H9 (cell line): ENCODE data around the gene GCLM. TPM values are rescaled to one million over a fixed set of nuclear protein-coding genes. Genes with fewer than 3 reads are reported as not detected.

Experiments used
- DNase-seq: peaks from one replicate; pipeline ENCODE4 v3.0.0-alpha.2; 2017
- H2AFZ ChIP-seq: one replicate; pipeline ENCODE4 v1.6.1; 2013; ENCODE audit warnings: mild to moderate bottlenecking, low read length, control low read depth, moderate library complexity
- H2AK5ac ChIP-seq: 2 replicates; pipeline ENCODE4 v1.6.1; 2013; ENCODE audit warnings: low read length, control low read depth, mixed read lengths; ENCODE audit not compliant: insufficient read length
- H2BK120ac ChIP-seq: one replicate; pipeline ENCODE4 v1.6.1; 2013; ENCODE audit warnings: low read depth, mild to moderate bottlenecking, low read length, control low read depth, inconsistent platforms; ENCODE audit not compliant: poor library complexity, severe bottlenecking
- H2BK12ac ChIP-seq: 2 replicates; pipeline ENCODE4 v1.6.1; 2013; ENCODE audit warnings: low read length, control low read depth, mixed read lengths, low read depth; ENCODE audit not compliant: insufficient read length
- H2BK15ac ChIP-seq: 2 replicates; pipeline ENCODE4 v1.6.1; 2013; ENCODE audit warnings: low read depth, low read length, control low read depth
- H2BK20ac ChIP-seq: one replicate; pipeline ENCODE4 v1.6.1; 2013; ENCODE audit warnings: low read depth, mild to moderate bottlenecking, low read length, control low read depth, inconsistent platforms; ENCODE audit not compliant: poor library complexity, severe bottlenecking
- H2BK5ac ChIP-seq: 2 replicates; pipeline ENCODE4 v1.6.1; 2013; ENCODE audit warnings: low read length, control low read depth, mixed read lengths; ENCODE audit not compliant: insufficient read length
- H3K14ac ChIP-seq: 2 replicates; pipeline ENCODE4 v1.6.1; 2013; ENCODE audit warnings: low read length, control low read depth; ENCODE audit not compliant: insufficient read depth
- H3K18ac ChIP-seq: 2 replicates; pipeline ENCODE4 v1.6.1; 2013; ENCODE audit warnings: low read depth, mild to moderate bottlenecking, mixed read lengths, low read length, control low read depth; ENCODE audit not compliant: insufficient read length
- H3K23ac ChIP-seq: 2 replicates; pipeline ENCODE4 v1.6.1; 2013; ENCODE audit warnings: low read length, control low read depth, mixed read lengths, low read depth; ENCODE audit not compliant: insufficient read length
- H3K23me2 ChIP-seq: 2 replicates; pipeline ENCODE4 v1.6.1; 2013; ENCODE audit warnings: low read depth, mild to moderate bottlenecking, mixed read lengths, low read length, control low read depth; ENCODE audit not compliant: insufficient read length, poor library complexity, severe bottlenecking
- H3K27ac ChIP-seq: 2 replicates; pipeline ENCODE4 v1.5.1; 2013; ENCODE audit warnings: low read length, control low read depth, mixed read lengths, low read depth; ENCODE audit not compliant: insufficient read length
- H3K27me3 ChIP-seq: 2 replicates; pipeline ENCODE4 v1.6.1; 2013; ENCODE audit warnings: low read length, control low read depth, inconsistent platforms; ENCODE audit not compliant: insufficient read depth
- H3K4ac ChIP-seq: 2 replicates; pipeline ENCODE4 v1.6.1; 2013; ENCODE audit warnings: low read depth, mild to moderate bottlenecking, control low read depth, inconsistent platforms, low read length, moderate library complexity
- H3K4me1 ChIP-seq: 2 replicates; pipeline ENCODE4 v1.6.1; 2013; ENCODE audit warnings: low read length, control low read depth, inconsistent platforms; ENCODE audit not compliant: insufficient read depth
- H3K4me2 ChIP-seq: 2 replicates; pipeline ENCODE4 v1.6.1; 2013; ENCODE audit warnings: low read length, control low read depth, mixed read lengths; ENCODE audit not compliant: insufficient read length, insufficient read depth
- H3K56ac ChIP-seq: 2 replicates; pipeline ENCODE4 v1.6.1; 2013; ENCODE audit warnings: low read depth, mild to moderate bottlenecking, mixed read lengths, low read length, control low read depth; ENCODE audit not compliant: insufficient read length
- H3K79me1 ChIP-seq: 2 replicates; pipeline ENCODE4 v1.6.1; 2013; ENCODE audit warnings: low read depth, mild to moderate bottlenecking, moderate library complexity, low read length, control low read depth, inconsistent platforms; ENCODE audit not compliant: insufficient read depth, poor library complexity, severe bottlenecking
- H3K79me2 ChIP-seq: 2 replicates; pipeline ENCODE4 v1.6.1; 2013; ENCODE audit warnings: low read length, control low read depth, inconsistent platforms; ENCODE audit not compliant: insufficient read depth
- H3K9ac ChIP-seq: 2 replicates; pipeline ENCODE4 v1.6.1; 2013; ENCODE audit warnings: low read length, control low read depth, mixed read lengths; ENCODE audit not compliant: insufficient read length; ENCODE audit errors: extremely low read depth
- H3K9me3 ChIP-seq: one replicate; pipeline ENCODE4 v1.6.1; 2013; ENCODE audit warnings: low read depth, low read length, inconsistent platforms; ENCODE audit not compliant: control insufficient read depth
- H3T11ph ChIP-seq: one replicate; pipeline ENCODE4 v1.6.1; 2013; ENCODE audit warnings: mild to moderate bottlenecking, low read length, control low read depth, inconsistent platforms
- H4K20me1 ChIP-seq: one replicate; pipeline ENCODE4 v1.6.1; 2013; ENCODE audit not compliant: control insufficient read depth, insufficient read length, insufficient read depth
- H4K5ac ChIP-seq: 2 replicates; pipeline ENCODE4 v1.6.1; 2013; ENCODE audit warnings: low read depth, mild to moderate bottlenecking, mixed read lengths, low read length, control low read depth; ENCODE audit not compliant: insufficient read length
- H4K8ac ChIP-seq: replicated peaks from 2 replicates; pipeline ENCODE4 v1.6.1; 2013; ENCODE audit warnings: low read length, control low read depth, mixed read lengths, low read depth; ENCODE audit not compliant: insufficient read length
- H4K91ac ChIP-seq: 2 replicates; pipeline ENCODE4 v1.6.1; 2013; ENCODE audit warnings: low read depth, mild to moderate bottlenecking, moderate library complexity, mixed read lengths, low read length, control low read depth; ENCODE audit not compliant: insufficient read length
- H3K27ac Mint-ChIP-seq, 3 experiments: 2 replicates in 2 of 3; 3 replicates in 1 of 3; pipeline ENCODE4 v1.8.0; 2020 to 2021; ENCODE audit warnings: mixed read lengths in 3 of 3, mild to moderate bottlenecking in 1 of 3, moderate library complexity in 1 of 3
- H3K27me3 Mint-ChIP-seq: 2 replicates; pipeline ENCODE4 v1.8.0; 2021; ENCODE audit warnings: low read depth, mild to moderate bottlenecking, moderate library complexity, mixed read lengths
- H3K36me3 Mint-ChIP-seq, 3 experiments: 2 replicates in 2 of 3; 3 replicates in 1 of 3; pipeline ENCODE4 v1.8.0; 2020 to 2021; ENCODE audit warnings: low read depth in 3 of 3, mixed read lengths in 3 of 3; ENCODE audit not compliant: insufficient read depth in 1 of 3
- H3K4me1 Mint-ChIP-seq, 2 experiments: 2 replicates each; pipeline ENCODE4 v1.8.0; 2020; ENCODE audit warnings: mixed read lengths in 2 of 2
- H3K4me3 Mint-ChIP-seq, 2 experiments: 2 replicates in 1 of 2; 3 replicates in 1 of 2; pipeline ENCODE4 v1.8.0; 2020 to 2021; ENCODE audit warnings: mild to moderate bottlenecking in 2 of 2, mixed read lengths in 2 of 2, moderate library complexity in 1 of 2
- H3K9me3 Mint-ChIP-seq, 2 experiments: 2 replicates in 1 of 2; 3 replicates in 1 of 2; pipeline ENCODE4 v1.8.0; 2020; ENCODE audit warnings: mild to moderate bottlenecking in 2 of 2, mixed read lengths in 2 of 2, moderate library complexity in 1 of 2
- WGBS: extraction: QIAGEN DNeasy Blood & Tissue Kit; methylation state at CpG from one replicate; pipeline ENCODE4 v1.1.7; 2013; ENCODE audit warnings: missing lambda C conversion rate, low lambda C conversion rate, mixed read lengths; ENCODE audit not compliant: insufficient read length; ENCODE audit errors: extremely low coverage; 5-methylcytosine and 5-hydroxymethylcytosine counted together
- total RNA-seq: library from RNA; stranded (reverse); gene quantifications from 2 replicates; pipeline ENCODE4 v1.2.1, GENCODE V29; 2021
- TF ChIP-seq, protein P1 (sequence below): fragments of 200-600 bp; sonication (generic); conservative IDR thresholded peaks from 3 replicates; pipeline ENCODE4 v1.8.0; 2021; ENCODE audit warnings: antibody characterized with exemption, mild to moderate bottlenecking

GCLM gene
- total RNA-seq, 1 experiment from 2014 or later: 14.9 TPM

GRCh38 chr1:93905051-93905450 is 4.2 kb downstream of the GCLM start:
- Histone ChIP-seq H3K79me1 (no peaks in the 10 kb centered on the region), H2BK5ac (no peak overlapping the region), H4K5ac (no peak overlapping the region), H4K8ac (no peak overlapping the region), H3K27ac (no peak overlapping the region), H4K91ac (no peak overlapping the region), H3K18ac (no peak overlapping the region), H2AK5ac (no peak overlapping the region), H3K9ac (no peak overlapping the region), H3K9me3 (no peaks in the 10 kb centered on the region), H2BK20ac (no peak overlapping the region), H3K4me2 (no peak overlapping the region), H3K79me2 (peaks cover 5% of the 10 kb centered on the region; the same call in 1 of the 2 replicates), H4K20me1 (no peaks in the 10 kb centered on the region), H3T11ph (no peak overlapping the region), H3K4me1 (no peaks in the 10 kb centered on the region), H3K23me2 (peaks cover 6% of the 10 kb centered on the region), H3K56ac (no peak overlapping the region), H3K27me3 (no peaks in the 10 kb centered on the region), H2BK12ac (no peak overlapping the region), H3K23ac (no peak overlapping the region), H2BK15ac (no peak overlapping the region), H3K4ac (no peak overlapping the region), H2BK120ac (no peak overlapping the region), H3K14ac (no peak overlapping the region), H2AFZ (no peak overlapping the region)
- no peak overlapping the region for H3K4me3 Mint-ChIP-seq
- 0 out of 2 replicates have a peak, but pooled peaks cover 3% of the 10 kb centered on the region for H3K27me3 Mint-ChIP-seq
- DNase-seq: no peak
- H3K9me3 Mint-ChIP-seq: peaks cover 0 to 2% of the 10 kb centered on the region in 2 experiments; a peak in 1 of 5 replicates
- no peak overlapping the region; a peak in 1 of 7 replicates for H3K27ac Mint-ChIP-seq
- TF ChIP-seq, protein P1, sequence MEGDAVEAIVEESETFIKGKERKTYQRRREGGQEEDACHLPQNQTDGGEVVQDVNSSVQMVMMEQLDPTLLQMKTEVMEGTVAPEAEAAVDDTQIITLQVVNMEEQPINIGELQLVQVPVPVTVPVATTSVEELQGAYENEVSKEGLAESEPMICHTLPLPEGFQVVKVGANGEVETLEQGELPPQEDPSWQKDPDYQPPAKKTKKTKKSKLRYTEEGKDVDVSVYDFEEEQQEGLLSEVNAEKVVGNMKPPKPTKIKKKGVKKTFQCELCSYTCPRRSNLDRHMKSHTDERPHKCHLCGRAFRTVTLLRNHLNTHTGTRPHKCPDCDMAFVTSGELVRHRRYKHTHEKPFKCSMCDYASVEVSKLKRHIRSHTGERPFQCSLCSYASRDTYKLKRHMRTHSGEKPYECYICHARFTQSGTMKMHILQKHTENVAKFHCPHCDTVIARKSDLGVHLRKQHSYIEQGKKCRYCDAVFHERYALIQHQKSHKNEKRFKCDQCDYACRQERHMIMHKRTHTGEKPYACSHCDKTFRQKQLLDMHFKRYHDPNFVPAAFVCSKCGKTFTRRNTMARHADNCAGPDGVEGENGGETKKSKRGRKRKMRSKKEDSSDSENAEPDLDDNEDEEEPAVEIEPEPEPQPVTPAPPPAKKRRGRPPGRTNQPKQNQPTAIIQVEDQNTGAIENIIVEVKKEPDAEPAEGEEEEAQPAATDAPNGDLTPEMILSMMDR: no peak
- peaks cover 17 to 23% of the 10 kb centered on the region in 2 experiments for H3K4me1 Mint-ChIP-seq
- H3K36me3 Mint-ChIP-seq: peaks cover 0 to 3% (median 0%) of the 10 kb centered on the region in 3 experiments; a peak in 4 of 7 replicates
- no CpG with 5 or more reads among the region's 1 CpG for WGBS
